GM23338 (cell line): ENCODE measurements around the gene ZNHIT1.

Source experiments
- CREB1 ChIP-seq: fragments of 250-450 bp; sonication (Bioruptor Pico); IDR thresholded peaks from 2 replicates; pipeline ENCODE4 v1.5.0; 2020; ENCODE audit warnings: low read depth, mild to moderate bottlenecking, moderate library complexity
- EZH2 ChIP-seq: fragments of 200-600 bp; sonication (generic); IDR thresholded peaks from one replicate; pipeline ENCODE4 v1.8.0; 2017; ENCODE audit warnings: antibody characterized with exemption, mild to moderate bottlenecking, low read depth; ENCODE audit not compliant: unreplicated experiment
- EZH2phosphoT487 ChIP-seq: fragments of 200-600 bp; sonication (generic); IDR thresholded peaks from one replicate; pipeline ENCODE4 v1.8.1; 2018; ENCODE audit warnings: antibody characterized with exemption; ENCODE audit not compliant: unreplicated experiment
- JUNB ChIP-seq: IDR thresholded peaks from one replicate; pipeline ENCODE4 v1.6.1; 2016; ENCODE audit warnings: antibody characterized with exemption; ENCODE audit not compliant: unreplicated experiment
- NANOG ChIP-seq: IDR thresholded peaks from 2 replicates; pipeline ENCODE4 v1.6.1; 2016; ENCODE audit warnings: antibody characterized with exemption, borderline replicate concordance
- POLR2AphosphoS5 ChIP-seq: IDR thresholded peaks from 2 replicates; pipeline ENCODE4 v1.6.1; 2016; ENCODE audit warnings: antibody characterized with exemption, low read depth
- STAT1 ChIP-seq: IDR thresholded peaks from one replicate; pipeline ENCODE4 v1.6.1; 2016; ENCODE audit warnings: antibody characterized with exemption; ENCODE audit not compliant: unreplicated experiment
- ZNF114 ChIP-seq: fragments of 250-450 bp; sonication (Bioruptor Pico); IDR thresholded peaks from 2 replicates; pipeline ENCODE4 v1.5.0; 2020; ENCODE audit warnings: mild to moderate bottlenecking, moderate library complexity
- ZNF331 ChIP-seq: fragments of 250-450 bp; sonication (Bioruptor Pico); IDR thresholded peaks from 2 replicates; pipeline ENCODE4 v1.5.0; 2020; ENCODE audit warnings: low read depth, mild to moderate bottlenecking, moderate library complexity
- TF ChIP-seq, protein P1 (sequence below), 2 experiments: fragments of 200-600 bp in 1 of 2; sonication (generic) in 1 of 2; conservative IDR thresholded peaks; 2 replicates each; pipeline versions ENCODE4 v1.5.1 to v1.6.1; 2016 to 2017; ENCODE audit warnings: antibody characterized with exemption in 2 of 2, low read depth in 2 of 2, mild to moderate bottlenecking in 2 of 2, moderate library complexity in 1 of 2
- TF ChIP-seq, protein P2 (sequence below): IDR thresholded peaks from one replicate; pipeline ENCODE4 v1.6.1; 2018; ENCODE audit warnings: antibody characterized with exemption; ENCODE audit not compliant: unreplicated experiment

DNA sequence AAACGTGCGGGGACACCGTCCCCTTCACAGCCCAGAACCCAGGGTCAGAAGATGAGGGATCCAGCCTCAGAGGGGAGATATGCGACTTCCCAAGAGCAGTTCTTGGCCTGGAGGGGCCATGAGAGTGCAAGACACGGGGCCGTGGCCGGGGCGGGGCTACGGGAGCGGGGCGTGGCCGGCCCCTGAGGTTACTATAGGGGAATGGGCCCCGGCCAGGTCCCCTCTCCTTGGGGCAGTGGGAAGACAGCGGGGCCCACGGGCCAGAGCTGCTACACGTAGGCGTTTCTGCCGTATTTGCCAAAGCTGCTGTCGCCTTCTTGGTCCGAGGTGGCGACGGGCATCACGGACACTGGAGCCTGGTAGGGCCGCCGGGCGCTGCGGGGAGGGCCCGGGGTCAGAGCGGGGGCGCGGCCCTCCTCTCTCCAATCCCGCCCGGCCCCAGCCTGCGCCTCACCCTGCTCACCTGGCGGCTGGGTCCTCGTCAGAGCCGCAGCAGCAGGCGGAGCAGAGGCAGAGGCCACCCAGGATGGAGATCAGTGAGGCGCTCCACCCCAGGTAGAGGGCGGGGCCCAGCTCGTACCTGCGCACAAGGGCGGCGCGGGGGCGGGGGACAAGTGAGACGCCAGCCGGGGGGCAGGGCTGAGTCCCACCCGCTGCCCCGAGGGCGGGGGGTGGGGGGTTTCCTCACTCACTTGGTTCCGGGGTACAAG lies 14.3 kb downstream of the ZNHIT1 start:
- TF ChIP-seq, protein P1, sequence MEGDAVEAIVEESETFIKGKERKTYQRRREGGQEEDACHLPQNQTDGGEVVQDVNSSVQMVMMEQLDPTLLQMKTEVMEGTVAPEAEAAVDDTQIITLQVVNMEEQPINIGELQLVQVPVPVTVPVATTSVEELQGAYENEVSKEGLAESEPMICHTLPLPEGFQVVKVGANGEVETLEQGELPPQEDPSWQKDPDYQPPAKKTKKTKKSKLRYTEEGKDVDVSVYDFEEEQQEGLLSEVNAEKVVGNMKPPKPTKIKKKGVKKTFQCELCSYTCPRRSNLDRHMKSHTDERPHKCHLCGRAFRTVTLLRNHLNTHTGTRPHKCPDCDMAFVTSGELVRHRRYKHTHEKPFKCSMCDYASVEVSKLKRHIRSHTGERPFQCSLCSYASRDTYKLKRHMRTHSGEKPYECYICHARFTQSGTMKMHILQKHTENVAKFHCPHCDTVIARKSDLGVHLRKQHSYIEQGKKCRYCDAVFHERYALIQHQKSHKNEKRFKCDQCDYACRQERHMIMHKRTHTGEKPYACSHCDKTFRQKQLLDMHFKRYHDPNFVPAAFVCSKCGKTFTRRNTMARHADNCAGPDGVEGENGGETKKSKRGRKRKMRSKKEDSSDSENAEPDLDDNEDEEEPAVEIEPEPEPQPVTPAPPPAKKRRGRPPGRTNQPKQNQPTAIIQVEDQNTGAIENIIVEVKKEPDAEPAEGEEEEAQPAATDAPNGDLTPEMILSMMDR (conservative IDR thresholded peaks at IDR 0.05; ENCODE audit: low read depth in 2 of 2), result no peak
- peak; percentile 74 for TF ChIP-seq POLR2AphosphoS5
- TF ChIP-seq, protein P2, sequence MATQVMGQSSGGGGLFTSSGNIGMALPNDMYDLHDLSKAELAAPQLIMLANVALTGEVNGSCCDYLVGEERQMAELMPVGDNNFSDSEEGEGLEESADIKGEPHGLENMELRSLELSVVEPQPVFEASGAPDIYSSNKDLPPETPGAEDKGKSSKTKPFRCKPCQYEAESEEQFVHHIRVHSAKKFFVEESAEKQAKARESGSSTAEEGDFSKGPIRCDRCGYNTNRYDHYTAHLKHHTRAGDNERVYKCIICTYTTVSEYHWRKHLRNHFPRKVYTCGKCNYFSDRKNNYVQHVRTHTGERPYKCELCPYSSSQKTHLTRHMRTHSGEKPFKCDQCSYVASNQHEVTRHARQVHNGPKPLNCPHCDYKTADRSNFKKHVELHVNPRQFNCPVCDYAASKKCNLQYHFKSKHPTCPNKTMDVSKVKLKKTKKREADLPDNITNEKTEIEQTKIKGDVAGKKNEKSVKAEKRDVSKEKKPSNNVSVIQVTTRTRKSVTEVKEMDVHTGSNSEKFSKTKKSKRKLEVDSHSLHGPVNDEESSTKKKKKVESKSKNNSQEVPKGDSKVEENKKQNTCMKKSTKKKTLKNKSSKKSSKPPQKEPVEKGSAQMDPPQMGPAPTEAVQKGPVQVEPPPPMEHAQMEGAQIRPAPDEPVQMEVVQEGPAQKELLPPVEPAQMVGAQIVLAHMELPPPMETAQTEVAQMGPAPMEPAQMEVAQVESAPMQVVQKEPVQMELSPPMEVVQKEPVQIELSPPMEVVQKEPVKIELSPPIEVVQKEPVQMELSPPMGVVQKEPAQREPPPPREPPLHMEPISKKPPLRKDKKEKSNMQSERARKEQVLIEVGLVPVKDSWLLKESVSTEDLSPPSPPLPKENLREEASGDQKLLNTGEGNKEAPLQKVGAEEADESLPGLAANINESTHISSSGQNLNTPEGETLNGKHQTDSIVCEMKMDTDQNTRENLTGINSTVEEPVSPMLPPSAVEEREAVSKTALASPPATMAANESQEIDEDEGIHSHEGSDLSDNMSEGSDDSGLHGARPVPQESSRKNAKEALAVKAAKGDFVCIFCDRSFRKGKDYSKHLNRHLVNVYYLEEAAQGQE, result no peak
- no peak for TF ChIP-seq EZH2phosphoT487
- TF ChIP-seq EZH2, result no peak
- TF ChIP-seq STAT1, result no peak
- no peak for TF ChIP-seq NANOG
- no peak for TF ChIP-seq JUNB
- TF ChIP-seq CREB1 (CRISPR knock-in tag), result no peak
- no peak for TF ChIP-seq ZNF114 (CRISPR knock-in tag)
- TF ChIP-seq ZNF331 (CRISPR knock-in tag), result no peak
